B cell (primary cell): ENCODE results near the gene ATP8B1. TPM values are rescaled to one million over a fixed set of nuclear protein-coding genes. Genes with fewer than 3 reads are reported as not detected.

Experiments used
- ATAC-seq: fragments of 200-7000 bp; cut with Tn5 transposase; one replicate; pipeline ENCODE4 v1.10.0; 2021; ENCODE audit warnings: low read depth, mild to moderate bottlenecking, moderate number of reproducible peaks, moderate library complexity
- CTCF ChIA-PET: fragments of 350-600 bp; sonication (Branson Sonifier 250); formaldehyde crosslinking; loops from one replicate; lab custom pipeline; 2021; ENCODE audit warnings: antibody characterized with exemption, inconsistent platforms; lab: Charles Lee
- POLR2A ChIA-PET: fragments of 350-600 bp; sonication (Branson Sonifier 250); formaldehyde crosslinking; loops from one replicate; lab custom pipeline; 2021; ENCODE audit warnings: antibody characterized with exemption; lab: Charles Lee
- DNase-seq: peaks from one replicate; pipeline ENCODE4 v3.0.0; 2013
- H2AFZ ChIP-seq: 2 replicates; pipeline ENCODE4 v1.6.1; 2012; ENCODE audit warnings: mild to moderate bottlenecking, low read depth, low read length; ENCODE audit not compliant: insufficient read depth, poor library complexity, severe bottlenecking
- H3K27ac ChIP-seq, 2 donors: 1 replicate in 1 of 2; 2 replicates in 1 of 2; pipeline ENCODE4 v1.5.1; 2012 to 2013; ENCODE audit warnings: low read length in 2 of 2, mild to moderate bottlenecking in 2 of 2, moderate library complexity in 1 of 2
- H3K27me3 ChIP-seq, 4 experiments: fragments of 200-600 bp in 1 of 4; sonication (generic) in 1 of 4; replicated peaks in 1 of 4; 1 replicate in 2 of 4; 2 replicates in 2 of 4; pipeline versions ENCODE4 v1.6.1 to v1.7.0; 2013 to 2016; ENCODE audit warnings: low read length in 3 of 4, mild to moderate bottlenecking in 2 of 4, mixed read lengths in 1 of 4, moderate library complexity in 1 of 4; ENCODE audit not compliant: insufficient read depth in 4 of 4, control insufficient read depth in 3 of 4; ENCODE audit errors: control extremely low read depth in 1 of 4
- H3K36me3 ChIP-seq, 2 experiments: replicated peaks in 1 of 2; 1 replicate in 1 of 2; 2 replicates in 1 of 2; pipeline versions ENCODE4 v1.6.1 to v1.7.1; 2013; ENCODE audit warnings: low read length in 1 of 2; ENCODE audit not compliant: insufficient read depth in 2 of 2, control insufficient read depth in 1 of 2; ENCODE audit errors: control extremely low read depth in 1 of 2, extremely low read depth in 1 of 2
- H3K4me1 ChIP-seq, 2 donors: fragments of 200-600 bp in 1 of 2; sonication (generic) in 1 of 2; 1 replicate in 1 of 2; 2 replicates in 1 of 2; pipeline versions ENCODE4 v1.5.1 to v1.6.1; 2013 to 2017; ENCODE audit warnings: low read length in 2 of 2; ENCODE audit not compliant: control insufficient read depth in 2 of 2, insufficient read depth in 2 of 2
- H3K4me2 ChIP-seq: replicated peaks from 2 replicates; pipeline ENCODE3; 2012; ENCODE audit warnings: mild to moderate bottlenecking, low read depth, low read length; ENCODE audit not compliant: poor library complexity, severe bottlenecking
- H3K4me3 ChIP-seq, 5 experiments: fragments of 200-600 bp in 1 of 5; sonication (generic) in 1 of 5; 1 replicate in 3 of 5; 2 replicates in 2 of 5; pipeline versions ENCODE4 v1.5.1 to v1.7.0; 2011 to 2016; ENCODE audit warnings: low read length in 4 of 5, mild to moderate bottlenecking in 4 of 5, low read depth in 2 of 5, control low read depth in 1 of 5, moderate library complexity in 1 of 5; ENCODE audit not compliant: insufficient read depth in 1 of 5; ENCODE audit errors: control extremely low read depth in 1 of 5, extremely low read depth in 1 of 5
- H3K79me2 ChIP-seq: fragments of 200-600 bp; sonication (generic); one replicate; pipeline ENCODE4 v1.6.0; 2016; ENCODE audit warnings: low read length; ENCODE audit not compliant: control insufficient read depth, insufficient read depth
- H3K9ac ChIP-seq: fragments of 200-600 bp; sonication (generic); 2 replicates; pipeline ENCODE4 v1.6.1; 2017; ENCODE audit warnings: mild to moderate bottlenecking, low read length, moderate library complexity
- H3K9me3 ChIP-seq, 3 donors: one replicate each; pipeline versions ENCODE4 v1.6.1 to v1.7.1; 2013; ENCODE audit warnings: low read length in 2 of 3; ENCODE audit not compliant: control insufficient read depth in 2 of 3, insufficient read depth in 1 of 3; ENCODE audit errors: control extremely low read depth in 1 of 3
- H4K20me1 ChIP-seq: 2 replicates; pipeline ENCODE4 v1.6.0; 2012; ENCODE audit warnings: mild to moderate bottlenecking, low read length; ENCODE audit not compliant: insufficient read depth, control insufficient read depth, poor library complexity, severe bottlenecking
- H3K27ac Mint-ChIP-seq: one replicate; pipeline ENCODE4 v1.8.0; 2021; ENCODE audit warnings: mixed read lengths
- H3K27me3 Mint-ChIP-seq: one replicate; pipeline ENCODE4 v1.8.0; 2021; ENCODE audit warnings: mixed read lengths
- H3K4me1 Mint-ChIP-seq: one replicate; pipeline ENCODE4 v1.8.0; 2021; ENCODE audit warnings: mixed read lengths
- H3K4me3 Mint-ChIP-seq: one replicate; pipeline ENCODE4 v1.8.0; 2021; ENCODE audit warnings: mixed read lengths
- H3K9me3 Mint-ChIP-seq: one replicate; pipeline ENCODE4 v1.8.0; 2022; ENCODE audit warnings: mixed read lengths; ENCODE audit not compliant: insufficient read depth
- EZH2 ChIP-seq: IDR thresholded peaks from 2 replicates; pipeline ENCODE4 v1.6.1; 2012; ENCODE audit warnings: borderline replicate concordance, low read depth, mild to moderate bottlenecking, moderate library complexity, low read length; ENCODE audit not compliant: insufficient read depth, poor library complexity, severe bottlenecking
- WGBS: methylation state at CpG from one replicate; pipeline ENCODE4 v1.1.5; 2013; ENCODE audit warnings: missing lambda C conversion rate; ENCODE audit not compliant: insufficient coverage; 5-methylcytosine and 5-hydroxymethylcytosine counted together
- intact Hi-C: fragments of 100-400 bp; cut with micrococcal nuclease; formaldehyde crosslinking; loops from one replicate; pipeline ENCODE4 v1.10.0; 2022
- polyA plus RNA-seq: library from polyadenylated mRNA; depleted of rRNA; stranded (reverse); fragments of >200 nt; gene quantifications from 2 replicates; pipeline ENCODE4 v1.2.3, GENCODE V29; 2012
- total RNA-seq, 2 donors: library from RNA; stranded (reverse); fragments of 120-200 nt in 1 of 2; gene quantifications; 1 replicate in 1 of 2; 2 replicates in 1 of 2; pipeline versions ENCODE4 v1.2.3 to v1.2.4, GENCODE V29; 2013 to 2022
- TF ChIP-seq, protein P1 (sequence below): fragments of 200-600 bp; IDR thresholded peaks from one replicate; pipeline ENCODE4 v1.8.0; 2022; ENCODE audit warnings: antibody characterized with exemption, mild to moderate bottlenecking

The ATP8B1 gene
- total and polyA plus RNA-seq, 2 donors (not counting 1 experiment from before 2014, with no cell fraction given): 0.27 TPM; not detected in 1

DNA sequence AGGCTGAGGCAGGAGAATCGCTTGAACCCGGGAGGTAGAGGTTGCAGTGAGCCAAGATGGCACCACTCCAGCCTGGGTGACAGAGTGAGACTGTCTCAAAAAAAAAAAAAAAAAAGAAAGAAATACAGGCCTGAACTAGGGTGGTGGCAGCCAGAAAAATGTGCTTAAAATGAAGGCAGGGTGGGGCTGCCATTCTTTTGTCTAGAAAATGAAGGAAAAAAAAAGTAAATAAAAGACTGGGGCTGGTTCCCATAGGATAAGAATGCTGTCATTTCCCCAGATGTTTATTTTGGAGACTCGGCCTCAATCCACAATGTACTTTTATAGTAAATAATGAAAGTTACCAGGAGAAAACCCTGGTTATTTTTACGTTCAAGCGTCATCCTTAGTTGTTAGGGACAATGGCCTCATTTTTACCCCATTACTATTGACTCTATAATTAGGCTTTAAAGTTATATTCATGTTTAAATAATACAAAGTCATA lies 58.9 kb downstream of the ATP8B1 start:
- Mint-ChIP-seq H3K9me3 (no peaks in the 10 kb centered on the region), H3K4me1 (peaks cover 27% of the 10 kb centered on the region), H3K27me3 (no peaks in the 10 kb centered on the region), H3K4me3 (no peak overlapping the region), H3K27ac (no peak overlapping the region)
- no peak for ATAC-seq
- no CpG with 5 or more reads among the region's 5 CpGs for WGBS
- H3K79me2 ChIP-seq: peaks cover 79% of the 10 kb centered on the region
- no peak overlapping the region for H3K27ac ChIP-seq
- no peak for DNase-seq
- no peak for TF ChIP-seq EZH2
- TF ChIP-seq, protein P1, sequence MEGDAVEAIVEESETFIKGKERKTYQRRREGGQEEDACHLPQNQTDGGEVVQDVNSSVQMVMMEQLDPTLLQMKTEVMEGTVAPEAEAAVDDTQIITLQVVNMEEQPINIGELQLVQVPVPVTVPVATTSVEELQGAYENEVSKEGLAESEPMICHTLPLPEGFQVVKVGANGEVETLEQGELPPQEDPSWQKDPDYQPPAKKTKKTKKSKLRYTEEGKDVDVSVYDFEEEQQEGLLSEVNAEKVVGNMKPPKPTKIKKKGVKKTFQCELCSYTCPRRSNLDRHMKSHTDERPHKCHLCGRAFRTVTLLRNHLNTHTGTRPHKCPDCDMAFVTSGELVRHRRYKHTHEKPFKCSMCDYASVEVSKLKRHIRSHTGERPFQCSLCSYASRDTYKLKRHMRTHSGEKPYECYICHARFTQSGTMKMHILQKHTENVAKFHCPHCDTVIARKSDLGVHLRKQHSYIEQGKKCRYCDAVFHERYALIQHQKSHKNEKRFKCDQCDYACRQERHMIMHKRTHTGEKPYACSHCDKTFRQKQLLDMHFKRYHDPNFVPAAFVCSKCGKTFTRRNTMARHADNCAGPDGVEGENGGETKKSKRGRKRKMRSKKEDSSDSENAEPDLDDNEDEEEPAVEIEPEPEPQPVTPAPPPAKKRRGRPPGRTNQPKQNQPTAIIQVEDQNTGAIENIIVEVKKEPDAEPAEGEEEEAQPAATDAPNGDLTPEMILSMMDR: no peak
- H3K9ac ChIP-seq: no peak overlapping the region
- CTCF ChIA-PET: interaction anchor here (0.5 kb wide), 1 partner anchor 796 kb away, joined by 3 read pairs; no protein-coding TSS in a partner anchor
- no peaks in the 10 kb centered on the region for H3K27me3 ChIP-seq
- intact Hi-C loops: loop anchor here (10.0 kb wide), 1 partner anchor 109 kb away; no protein-coding TSS in a partner anchor
- no peak overlapping the region for H2AFZ ChIP-seq
- H3K4me1 ChIP-seq: peaks cover 16 to 19% of the 10 kb centered on the region in 2 donors
- peaks cover 13% of the 10 kb centered on the region for H4K20me1 ChIP-seq
- no peaks in the 10 kb centered on the region for H3K36me3 ChIP-seq
- no peak overlapping the region for H3K4me2 ChIP-seq
- peaks cover 0 to 7% (median 0%) of the 10 kb centered on the region in 3 donors for H3K9me3 ChIP-seq
- no peak overlapping the region for H3K4me3 ChIP-seq
- POLR2A ChIA-PET: no interaction called here

DNA sequence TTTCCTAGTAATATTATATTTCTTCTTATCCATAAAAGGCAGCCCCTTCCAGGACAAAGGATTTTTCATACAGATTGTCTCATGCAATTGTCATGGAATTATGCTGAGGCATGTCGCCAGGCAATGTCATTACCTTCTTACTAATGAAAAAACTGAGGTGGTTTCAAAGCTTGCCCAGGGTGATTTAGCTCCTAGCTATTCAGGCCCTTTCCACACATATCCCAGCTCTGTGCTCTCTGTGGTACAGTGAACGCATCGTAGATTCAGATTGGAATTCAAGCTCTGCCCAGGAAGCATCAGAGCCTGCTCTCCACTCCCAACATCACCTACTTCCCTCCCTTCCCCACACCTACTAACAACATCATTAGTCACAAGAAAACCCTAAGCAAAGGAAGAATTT lies 60.1 kb downstream of the ATP8B1 start:
- no peak overlapping the region for H3K4me2 ChIP-seq
- Mint-ChIP-seq H3K27me3 (no peaks in the 10 kb centered on the region), H3K4me3 (no peak overlapping the region), H3K27ac (no peak overlapping the region), H3K9me3 (no peaks in the 10 kb centered on the region), H3K4me1 (peaks cover 14% of the 10 kb centered on the region)
- H3K27me3 ChIP-seq: no peaks in the 10 kb centered on the region
- TF ChIP-seq EZH2: no peak
- TF ChIP-seq, protein P1: no peak
- H3K4me1 ChIP-seq: peaks cover 4 to 8% of the 10 kb centered on the region in 2 donors
- H3K9ac ChIP-seq: no peak overlapping the region
- peaks cover 84% of the 10 kb centered on the region for H3K79me2 ChIP-seq
- H3K27ac ChIP-seq: no peak overlapping the region
- H4K20me1 ChIP-seq: peaks cover 7% of the 10 kb centered on the region
- CTCF ChIA-PET: no interaction called here
- intact Hi-C loops: loop anchor here (10.0 kb wide), 1 partner anchor 108 kb away; no protein-coding TSS in a partner anchor
- H3K36me3 ChIP-seq: peaks cover 0 to under 1% of the 10 kb centered on the region in 2 experiments
- ATAC-seq: no peak
- 97% methylated on average over 3 of the region's 3 CpGs for WGBS
- DNase-seq: no peak
- H2AFZ ChIP-seq: no peak overlapping the region
- POLR2A ChIA-PET: no interaction called here
- H3K9me3 ChIP-seq: peaks cover 0 to 7% (median 0%) of the 10 kb centered on the region in 3 donors
- H3K4me3 ChIP-seq: no peak overlapping the region
